ENCODE results near the gene PBX1. TPM values are rescaled to one million over a fixed set of nuclear protein-coding genes. Genes with fewer than 3 reads are reported as not detected.

Gene PBX1
- total and polyA plus RNA-seq, 2 of the 4 experiments (the other 2 are of a cell fraction) = 13.9 to 17.9 TPM

DNA sequence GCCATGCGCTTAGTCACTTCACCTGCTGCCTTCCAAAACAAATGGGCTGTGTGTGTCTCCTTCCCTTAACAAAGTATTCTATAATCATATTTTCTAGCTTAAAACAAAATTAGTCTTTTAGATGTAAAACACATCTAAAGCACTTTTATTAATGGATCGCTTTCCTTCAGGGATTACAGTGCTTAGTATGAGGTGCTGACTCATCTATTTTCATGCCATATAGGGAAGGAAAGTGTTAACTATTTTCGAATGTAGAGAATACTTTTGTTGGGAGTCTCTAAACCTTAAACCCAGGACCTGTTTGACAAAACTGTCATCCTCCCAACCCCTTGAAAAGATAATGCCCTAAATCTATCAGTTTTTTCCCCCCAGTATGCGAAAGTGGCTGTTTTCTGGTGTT, 90.2 kb downstream of the PBX1 start:
- BruUV-seq (replicated peaks) = no TSS peak
- H2BK120ac ChIP-seq (ENCODE audit: low read depth, low read length) = no peak overlapping the region
- dilution Hi-C loops (cut with HindIII; ENCODE audit: low sequenced_read_pairs, unreplicated experiment) (no loop called here), intact Hi-C loops (cut with micrococcal nuclease) (no loop called here), in situ Hi-C loops (cut with MboI; ENCODE audit: low sequenced_read_pairs) (no loop called here)
- no peak overlapping the region for H3K9ac ChIP-seq (ENCODE audit: low read depth, low read length)
- TF ChIP-seq RFX5 (IDR thresholded peaks at IDR 0.05; ENCODE audit: low read depth, low read length) (no peak), MAFK (IDR thresholded peaks at IDR 0.05; ENCODE audit: low read depth, low read length) (peak; percentile 95)
- no peak overlapping the region for H3K23ac ChIP-seq (ENCODE audit: low read depth, low read length)
- H3K79me1 ChIP-seq (ENCODE audit: low read depth in 1 of 2, low read length in 2 of 2) = peaks cover 0 to 10% of the 10 kb centered on the region in 2 experiments; a peak in 2 of 4 replicates
- H3K18ac ChIP-seq (ENCODE audit: low read depth, low read length) = no peak overlapping the region
- H3K14ac ChIP-seq (replicated peaks; ENCODE audit: low read depth, low read length) = no peak overlapping the region
- no peak overlapping the region for H4K8ac ChIP-seq (ENCODE audit: low read depth in 2 of 2, low read length in 2 of 2)
- no peak overlapping the region for H3K56ac ChIP-seq (ENCODE audit: extremely low read depth, insufficient read depth, low read length)
- DNase-seq (no peak), ATAC-seq (ENCODE audit: low read depth) (no peak)
- H3K4me1 ChIP-seq (ENCODE audit: control insufficient read depth, insufficient read depth, low read length) = peaks cover 14% of the 10 kb centered on the region
- H3K4ac ChIP-seq (ENCODE audit: low read depth, low read length) = no peak overlapping the region
- H3K36me3 ChIP-seq (ENCODE audit: control insufficient read depth, insufficient read depth, low read length) = no peaks in the 10 kb centered on the region
- no peaks in the 10 kb centered on the region for H3K9me3 ChIP-seq (ENCODE audit: control insufficient read depth, insufficient read depth, low read length)
- H2AK9ac ChIP-seq (replicated peaks; ENCODE audit: low read depth, low read length, poor library complexity) = no peak overlapping the region
- no peak overlapping the region for H3K4me3 ChIP-seq (ENCODE audit: insufficient read depth, low read depth, low read length)
- H2BK5ac ChIP-seq (ENCODE audit: low read depth, low read length, poor library complexity, severe bottlenecking) = no peak overlapping the region
- no peaks in the 10 kb centered on the region for H3K27me3 ChIP-seq (ENCODE audit: control insufficient read depth, insufficient read depth, low read length)
- no peak overlapping the region for H3K4me2 ChIP-seq (ENCODE audit: low read depth, low read length)
- no peak overlapping the region for H4K91ac ChIP-seq (ENCODE audit: insufficient read depth, low read depth, low read length)
- H2BK15ac ChIP-seq (ENCODE audit: low read depth, low read length) = no peak overlapping the region
- CTCF ChIA-PET = no interaction called here
- POLR2A ChIA-PET (ENCODE audit: unreplicated experiment) = no interaction called here
- peaks cover 7% of the 10 kb centered on the region; the same call in 1 of the 2 replicates for H3K9me1 ChIP-seq (ENCODE audit: insufficient read depth, low read length)
- no peak overlapping the region for H3K27ac ChIP-seq (ENCODE audit: insufficient read depth, low read length)
- no CpG with 5 or more reads among the region's 4 CpGs for WGBS, 2 experiments (ENCODE audit: extremely low coverage in 2 of 2, insufficient read length in 1 of 2)
- H2AFZ ChIP-seq (replicated peaks; ENCODE audit: low read length, poor library complexity) = no peak overlapping the region
- no peak overlapping the region for H4K5ac ChIP-seq (ENCODE audit: low read depth, low read length)
- H2BK20ac ChIP-seq (ENCODE audit: low read depth, low read length) = no peak overlapping the region
- H4K20me1 ChIP-seq (ENCODE audit: insufficient read depth, low read length) = peaks cover 6% of the 10 kb centered on the region; the same call in 1 of the 2 replicates
- no peak overlapping the region for H2AK5ac ChIP-seq (ENCODE audit: low read depth, low read length)
